HepG2 (cell line): ENCODE data around the gene POLN. TPM values are rescaled to one million over a fixed set of nuclear protein-coding genes. Genes with fewer than 3 reads are reported as not detected.

Experiments
- AGO2 ChIP-seq: fragments of 200-400 bp; formaldehyde crosslinking; optimal IDR thresholded peaks from 2 replicates; pipeline ENCODE3; 2017; ENCODE audit warnings: mild to moderate bottlenecking, low read depth, low read length, moderate library complexity
- ZKSCAN8 ChIP-seq: IDR thresholded peaks from 2 replicates; pipeline ENCODE4 v1.6.1; 2016; ENCODE audit warnings: borderline replicate concordance, missing genetic modification reagents, missing compliant biosample characterization
- ZNF17 ChIP-seq: sonication (generic); formaldehyde crosslinking; IDR thresholded peaks from 2 replicates; pipeline ENCODE4 v1.5.0; 2020; ENCODE audit warnings: mild to moderate bottlenecking, missing genetic modification reagents
- ZNF280D ChIP-seq: sonication (generic); formaldehyde crosslinking; IDR thresholded peaks from 2 replicates; pipeline ENCODE4 v1.5.1; 2020; ENCODE audit warnings: mild to moderate bottlenecking, missing genetic modification reagents
- ZSCAN20 ChIP-seq: sonication (generic); formaldehyde crosslinking; IDR thresholded peaks from 2 replicates; pipeline ENCODE4 v1.4.0; 2020; ENCODE audit warnings: missing genetic modification reagents, mild to moderate bottlenecking, borderline replicate concordance
- polyA plus RNA-seq, 8 experiments: library from polyadenylated mRNA; depleted of rRNA in 3 of 8; stranded (reverse) in 7 of 8; unstranded in 1 of 8; fragments of >200 nt; fragmentation: Illumina TruSeq in 4 of 8; extraction: Trizol in 4 of 8; gene quantifications; 2 replicates each; pipeline versions ENCODE4 v1.2.1 to v1.2.3, GENCODE V29; 2011 to 2016; ENCODE audit warnings: low read depth in 4 of 8, missing spikeins in 1 of 8, mixed read lengths in 1 of 8; ENCODE audit not compliant: insufficient read depth in 1 of 8
- total RNA-seq, 5 experiments: library from RNA; depleted of rRNA; stranded (reverse); fragments of >200 nt; fragmentation: Illumina TruSeq; extraction: Trizol; gene quantifications; 2 replicates each; pipeline ENCODE4 v1.2.3, GENCODE V29; 2016; ENCODE audit warnings: low read depth in 1 of 5
- TF ChIP-seq, protein P1 (sequence below): sonication (generic); formaldehyde crosslinking; IDR thresholded peaks from 2 replicates; pipeline ENCODE4 v1.4.0; 2020; ENCODE audit warnings: missing genetic modification reagents, low read depth, mild to moderate bottlenecking, borderline replicate concordance
- TF ChIP-seq, protein P2 (sequence below): sonication (generic); formaldehyde crosslinking; IDR thresholded peaks from 2 replicates; pipeline ENCODE4 v1.5.0; 2020; ENCODE audit warnings: missing genetic modification reagents, mild to moderate bottlenecking, borderline replicate concordance

The POLN gene
- total and polyA plus RNA-seq, 2 of the 13 experiments (the other 11 are each of a cell fraction or from before 2014, with no cell fraction given): 0.93 to 1.5 TPM

- TF ChIP-seq ZNF280D (CRISPR knock-in tag): no peak
- TF ChIP-seq, protein P1, sequence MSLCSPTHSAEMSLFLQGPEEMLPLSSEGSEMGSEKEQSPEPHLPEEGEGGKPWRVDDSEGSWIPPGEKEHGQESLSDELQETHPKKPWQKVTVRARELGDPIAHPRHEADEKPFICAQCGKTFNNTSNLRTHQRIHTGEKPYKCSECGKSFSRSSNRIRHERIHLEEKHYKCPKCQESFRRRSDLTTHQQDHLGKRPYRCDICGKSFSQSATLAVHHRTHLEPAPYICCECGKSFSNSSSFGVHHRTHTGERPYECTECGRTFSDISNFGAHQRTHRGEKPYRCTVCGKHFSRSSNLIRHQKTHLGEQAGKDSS (CRISPR knock-in tag): no peak
- no peak for TF ChIP-seq AGO2
- no peak for TF ChIP-seq ZNF17
- TF ChIP-seq, protein P2, sequence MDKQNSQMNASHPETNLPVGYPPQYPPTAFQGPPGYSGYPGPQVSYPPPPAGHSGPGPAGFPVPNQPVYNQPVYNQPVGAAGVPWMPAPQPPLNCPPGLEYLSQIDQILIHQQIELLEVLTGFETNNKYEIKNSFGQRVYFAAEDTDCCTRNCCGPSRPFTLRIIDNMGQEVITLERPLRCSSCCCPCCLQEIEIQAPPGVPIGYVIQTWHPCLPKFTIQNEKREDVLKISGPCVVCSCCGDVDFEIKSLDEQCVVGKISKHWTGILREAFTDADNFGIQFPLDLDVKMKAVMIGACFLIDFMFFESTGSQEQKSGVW (CRISPR knock-in tag): no peak
- TF ChIP-seq ZKSCAN8 (CRISPR knock-in tag): no peak
- no peak for TF ChIP-seq ZSCAN20 (CRISPR knock-in tag)
Observed at GRCh38 chr4:2172161-2172560, 69.8 kb downstream of the POLN start (continued).
